ENCODE measurements around the gene SCN7A. TPM values are rescaled to one million over a fixed set of nuclear protein-coding genes. Genes with fewer than 3 reads are reported as not detected.

SCN7A gene
- total and polyA plus RNA-seq, 4 donors = under 0.01 to 5.0 (median 3.6) TPM; not detected in 1

DNA sequence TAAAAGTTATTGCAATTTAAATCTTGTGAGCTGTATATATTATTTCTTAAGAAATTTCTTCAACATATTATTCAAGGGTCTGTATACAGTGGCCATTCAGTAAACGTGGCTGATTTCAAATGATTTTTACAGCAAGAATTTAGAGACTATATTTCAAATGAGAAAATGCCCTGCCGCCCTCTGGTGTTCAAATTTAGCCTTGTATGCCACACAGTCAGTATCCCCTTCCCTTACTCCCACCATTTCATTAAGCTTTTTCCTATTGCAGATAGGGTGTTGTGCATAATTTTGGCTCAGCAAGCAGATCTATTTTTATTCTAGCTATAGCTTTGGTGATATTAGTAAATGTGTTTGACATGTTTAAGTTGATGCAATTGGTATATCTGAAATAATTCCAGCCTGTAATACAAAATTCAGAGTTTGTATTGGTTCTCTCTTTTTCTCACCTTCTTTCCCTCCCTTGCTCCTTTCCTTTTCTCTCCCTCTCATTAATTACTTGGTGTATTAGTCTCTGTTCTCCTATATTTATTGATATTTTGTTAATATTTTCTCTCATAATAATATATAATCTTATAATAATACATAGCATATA lies 22.8 kb upstream of the SCN7A start:
- H3K9me3 ChIP-seq (ENCODE audit: control insufficient read depth, low read length) = no peaks in the 10 kb centered on the region
- no peaks in the 10 kb centered on the region for H3K27me3 ChIP-seq (ENCODE audit: control insufficient read depth in 1 of 2, insufficient read depth in 2 of 2, low read length in 1 of 2)
- H3K36me3 ChIP-seq (ENCODE audit: control insufficient read depth in 1 of 2, insufficient read depth in 2 of 2, low read length in 1 of 2) = no peaks in the 10 kb centered on the region
- 3 to 4% methylated on average over 2 of the region's 2 CpGs for WGBS, 2 donors
- DNase-seq (no peak), ATAC-seq (ENCODE audit: low FRiP score) (no peak)
- H3K4me3 ChIP-seq (ENCODE audit: low read length in 2 of 2) = no peak overlapping the region
- H3K4me1 ChIP-seq (ENCODE audit: control insufficient read depth in 1 of 2, insufficient read depth in 2 of 2, low read length in 2 of 2) = no peaks in the 10 kb centered on the region
- intact Hi-C loops (cut with DNase I) = no loop called here
- H3K27ac ChIP-seq (ENCODE audit: low read depth in 1 of 2, low read length in 2 of 2) = no peak overlapping the region

DNA sequence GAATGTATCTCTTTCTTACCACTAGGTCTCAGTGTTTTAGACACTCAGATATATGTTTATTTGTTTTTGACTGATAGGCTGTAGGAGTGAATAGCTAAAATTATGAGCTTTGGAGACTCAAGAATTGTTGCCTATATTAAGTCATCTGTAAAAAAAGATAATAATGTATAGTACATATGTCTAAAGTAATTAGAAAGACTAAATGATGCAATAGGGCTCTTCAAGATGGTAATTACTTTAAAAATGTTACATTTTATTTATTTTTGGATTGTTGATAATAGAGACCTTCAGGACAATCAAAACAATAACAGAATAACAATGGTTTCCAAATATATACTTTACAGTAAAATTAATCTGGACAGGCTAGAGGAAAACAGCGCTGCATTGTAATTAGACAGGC lies 19.9 kb upstream of the SCN7A start:
- Histone ChIP-seq H3K36me3 (ENCODE audit: control insufficient read depth in 1 of 2, insufficient read depth in 2 of 2, low read length in 1 of 2) (no peaks in the 10 kb centered on the region), H3K27ac (ENCODE audit: low read depth in 1 of 2, low read length in 2 of 2) (no peak overlapping the region), H3K27me3 (ENCODE audit: control insufficient read depth in 1 of 2, insufficient read depth in 2 of 2, low read length in 1 of 2) (no peaks in the 10 kb centered on the region), H3K4me1 (ENCODE audit: control insufficient read depth in 1 of 2, insufficient read depth in 2 of 2, low read length in 2 of 2) (no peaks in the 10 kb centered on the region), H3K4me3 (ENCODE audit: low read length in 2 of 2) (no peak overlapping the region), H3K9me3 (ENCODE audit: control insufficient read depth, low read length) (no peaks in the 10 kb centered on the region)
- WGBS, 2 donors = 83 to 90% methylated on average over 1 of the region's 1 CpG
- ATAC-seq (ENCODE audit: low FRiP score) = no peak
- no peak for DNase-seq
- intact Hi-C loops (cut with DNase I) = no loop called here

DNA sequence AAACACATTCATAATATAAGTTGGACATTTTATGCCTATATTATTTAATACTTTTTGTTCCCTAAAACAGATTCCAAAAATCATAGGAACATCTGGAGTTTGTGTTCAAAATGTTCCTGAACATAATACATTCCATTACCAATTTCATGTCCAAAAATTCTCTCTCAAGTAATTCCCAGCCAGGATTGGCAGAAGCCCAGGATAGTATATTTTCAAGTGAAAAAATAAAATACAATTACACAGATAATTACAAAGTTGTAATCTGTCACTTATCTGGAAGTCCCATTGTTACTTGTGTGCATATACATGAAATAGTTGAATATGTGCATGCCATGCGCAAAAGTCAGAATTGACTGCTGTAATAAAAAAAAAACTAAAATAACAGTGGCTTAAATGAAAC lies 5.2 kb upstream of the SCN7A start:
- no peaks in the 10 kb centered on the region for H3K4me1 ChIP-seq (ENCODE audit: control insufficient read depth in 1 of 2, insufficient read depth in 2 of 2, low read length in 2 of 2)
- DNase-seq = no peak
- no peak for ATAC-seq (ENCODE audit: low FRiP score)
- intact Hi-C loops (cut with DNase I) = no loop called here
- H3K4me3 ChIP-seq (ENCODE audit: low read length in 2 of 2) = no peak overlapping the region
- H3K36me3 ChIP-seq (ENCODE audit: control insufficient read depth in 1 of 2, insufficient read depth in 2 of 2, low read length in 1 of 2) = no peaks in the 10 kb centered on the region
- no peak overlapping the region for H3K27ac ChIP-seq (ENCODE audit: low read depth in 1 of 2, low read length in 2 of 2)
- H3K9me3 ChIP-seq (ENCODE audit: control insufficient read depth, low read length) = no peaks in the 10 kb centered on the region
- WGBS, 2 donors = 71 to 73% methylated on average over 1 of the region's 1 CpG
- no peaks in the 10 kb centered on the region for H3K27me3 ChIP-seq (ENCODE audit: control insufficient read depth in 1 of 2, insufficient read depth in 2 of 2, low read length in 1 of 2)

DNA sequence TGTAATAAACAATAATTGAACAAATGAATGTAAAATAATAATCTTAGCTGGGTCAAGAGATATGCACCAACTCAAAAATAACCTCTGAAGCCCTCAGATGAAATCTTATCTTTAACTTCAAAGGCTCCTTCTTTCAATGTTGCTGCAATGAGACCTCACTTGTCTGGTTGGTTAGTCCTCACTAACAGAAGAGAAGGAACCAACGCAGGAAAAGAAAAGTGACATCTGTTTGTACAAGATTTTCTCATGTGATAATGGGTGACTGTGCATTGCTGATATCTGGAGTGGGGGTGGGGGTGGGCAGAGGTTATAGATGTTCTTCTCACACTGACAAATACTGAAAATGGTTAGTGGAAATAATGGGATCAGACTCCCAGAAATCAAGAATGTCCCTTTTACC lies 2.6 kb downstream of the SCN7A start:
- Histone ChIP-seq H3K4me1 (ENCODE audit: control insufficient read depth in 1 of 2, insufficient read depth in 2 of 2, low read length in 2 of 2) (no peaks in the 10 kb centered on the region), H3K27ac (ENCODE audit: low read depth in 1 of 2, low read length in 2 of 2) (no peak overlapping the region), H3K4me3 (ENCODE audit: low read length in 2 of 2) (no peak overlapping the region), H3K9me3 (ENCODE audit: control insufficient read depth, low read length) (no peaks in the 10 kb centered on the region), H3K36me3 (ENCODE audit: control insufficient read depth in 1 of 2, insufficient read depth in 2 of 2, low read length in 1 of 2) (no peaks in the 10 kb centered on the region), H3K27me3 (ENCODE audit: control insufficient read depth in 1 of 2, insufficient read depth in 2 of 2, low read length in 1 of 2) (no peaks in the 10 kb centered on the region)
- no peak for DNase-seq
- intact Hi-C loops (cut with DNase I) = no loop called here
- 20 to 33% methylated on average over 1 of the region's 1 CpG for WGBS, 2 donors
- no peak for ATAC-seq (ENCODE audit: low FRiP score)

DNA sequence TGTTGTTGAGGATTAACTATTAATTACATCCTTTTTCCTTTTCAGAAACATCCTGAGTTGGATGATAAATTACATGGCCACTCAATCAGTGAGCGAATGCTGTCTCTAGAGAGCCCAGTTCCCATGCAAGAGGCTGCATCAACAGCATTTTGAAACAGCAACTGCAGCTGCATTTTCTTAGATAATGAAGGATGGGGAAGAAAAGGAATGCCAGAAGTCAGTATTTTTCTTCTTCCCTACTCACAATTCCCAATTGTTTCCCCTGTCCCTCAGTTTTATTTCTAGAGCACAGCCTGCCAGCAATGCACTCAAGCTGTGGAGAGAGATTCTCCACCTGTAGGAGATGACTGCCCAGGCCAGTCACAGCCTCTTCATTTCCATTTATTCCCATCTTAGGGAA lies 6.9 kb downstream of the SCN7A start:
- Histone ChIP-seq H3K36me3 (ENCODE audit: control insufficient read depth in 1 of 2, insufficient read depth in 2 of 2, low read length in 1 of 2) (no peaks in the 10 kb centered on the region), H3K27me3 (ENCODE audit: control insufficient read depth in 1 of 2, insufficient read depth in 2 of 2, low read length in 1 of 2) (no peaks in the 10 kb centered on the region), H3K27ac (ENCODE audit: low read depth in 1 of 2, low read length in 2 of 2) (no peak overlapping the region), H3K4me3 (ENCODE audit: low read length in 2 of 2) (no peak overlapping the region), H3K4me1 (ENCODE audit: control insufficient read depth in 1 of 2, insufficient read depth in 2 of 2, low read length in 2 of 2) (no peaks in the 10 kb centered on the region), H3K9me3 (ENCODE audit: control insufficient read depth, low read length) (no peaks in the 10 kb centered on the region)
- DNase-seq (no peak), ATAC-seq (ENCODE audit: low FRiP score) (no peak)
- 42 to 49% methylated on average over 1 of the region's 1 CpG for WGBS, 2 donors
- intact Hi-C loops (cut with DNase I) = no loop called here

DNA sequence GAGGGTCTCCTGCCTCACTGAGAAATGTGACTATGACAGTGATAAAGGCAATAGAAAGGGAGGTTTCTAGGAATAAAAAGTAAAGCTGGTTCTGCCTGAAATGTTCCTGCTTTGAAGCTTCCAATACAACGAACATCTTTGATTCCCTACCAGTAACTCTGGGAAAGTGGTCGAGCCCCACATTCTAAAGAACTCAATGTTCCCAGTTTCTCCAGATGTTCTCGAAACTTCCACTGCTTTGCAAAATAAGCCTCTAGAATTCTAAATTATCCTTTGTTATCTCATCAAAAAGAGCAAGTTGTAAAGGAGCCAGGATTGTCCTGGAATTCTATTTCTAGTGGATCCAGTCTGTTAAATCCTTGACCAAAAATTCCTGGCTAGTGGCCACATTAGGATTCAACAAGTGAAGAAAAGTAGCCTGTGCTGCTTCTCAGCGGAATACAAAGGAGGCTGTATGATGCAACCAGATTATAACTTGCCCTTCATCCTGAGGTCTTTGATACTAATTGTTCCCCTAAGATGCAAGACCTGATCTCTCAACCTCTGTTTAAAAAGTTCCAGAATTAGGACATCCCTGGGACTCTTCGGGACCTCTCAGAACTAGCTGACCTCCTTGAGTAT lies 8.4 kb downstream of the SCN7A start:
- DNase-seq (no peak), ATAC-seq (ENCODE audit: low FRiP score) (no peak)
- no peak overlapping the region for H3K27ac ChIP-seq (ENCODE audit: low read depth in 1 of 2, low read length in 2 of 2)
- no peaks in the 10 kb centered on the region for H3K27me3 ChIP-seq (ENCODE audit: control insufficient read depth in 1 of 2, insufficient read depth in 2 of 2, low read length in 1 of 2)
- intact Hi-C loops (cut with DNase I) = no loop called here
- H3K36me3 ChIP-seq (ENCODE audit: control insufficient read depth in 1 of 2, insufficient read depth in 2 of 2, low read length in 1 of 2) = no peaks in the 10 kb centered on the region
- no peaks in the 10 kb centered on the region for H3K9me3 ChIP-seq (ENCODE audit: control insufficient read depth, low read length)
- H3K4me1 ChIP-seq (ENCODE audit: control insufficient read depth in 1 of 2, insufficient read depth in 2 of 2, low read length in 2 of 2) = no peaks in the 10 kb centered on the region
- H3K4me3 ChIP-seq (ENCODE audit: low read length in 2 of 2) = no peak overlapping the region
- WGBS, 2 donors = 68 to 76% methylated on average over 5 of the region's 5 CpGs

DNA sequence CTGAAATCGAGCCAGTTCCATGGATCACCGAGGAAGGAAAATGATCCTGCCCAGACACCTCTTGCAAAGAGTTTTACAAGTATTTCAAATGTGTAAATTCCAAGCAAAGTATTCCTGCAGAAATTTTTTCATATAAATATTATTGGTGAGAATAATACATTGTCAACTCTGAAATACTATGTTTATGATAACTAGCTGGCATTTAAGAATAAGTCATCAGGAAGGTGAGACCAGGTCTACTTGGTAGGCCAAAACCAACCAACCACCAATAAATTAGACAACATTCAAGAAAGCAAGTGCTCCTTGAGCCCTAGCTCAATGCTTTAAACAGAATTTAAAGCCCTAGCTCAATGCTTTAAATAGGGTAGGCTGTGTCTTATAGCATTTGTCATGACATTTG lies 21.7 kb downstream of the SCN7A start:
- Histone ChIP-seq H3K9me3 (ENCODE audit: control insufficient read depth, low read length) (no peaks in the 10 kb centered on the region), H3K4me1 (ENCODE audit: control insufficient read depth in 1 of 2, insufficient read depth in 2 of 2, low read length in 2 of 2) (no peaks in the 10 kb centered on the region), H3K27me3 (ENCODE audit: control insufficient read depth in 1 of 2, insufficient read depth in 2 of 2, low read length in 1 of 2) (no peaks in the 10 kb centered on the region), H3K27ac (ENCODE audit: low read depth in 1 of 2, low read length in 2 of 2) (no peak overlapping the region), H3K4me3 (ENCODE audit: low read length in 2 of 2) (no peak overlapping the region), H3K36me3 (ENCODE audit: control insufficient read depth in 1 of 2, insufficient read depth in 2 of 2, low read length in 1 of 2) (no peaks in the 10 kb centered on the region)
- ATAC-seq (ENCODE audit: low FRiP score) (no peak), DNase-seq (no peak)
- WGBS, 2 donors = 87 to 92% methylated on average over 2 of the region's 2 CpGs
- intact Hi-C loops (cut with DNase I) = no loop called here

DNA sequence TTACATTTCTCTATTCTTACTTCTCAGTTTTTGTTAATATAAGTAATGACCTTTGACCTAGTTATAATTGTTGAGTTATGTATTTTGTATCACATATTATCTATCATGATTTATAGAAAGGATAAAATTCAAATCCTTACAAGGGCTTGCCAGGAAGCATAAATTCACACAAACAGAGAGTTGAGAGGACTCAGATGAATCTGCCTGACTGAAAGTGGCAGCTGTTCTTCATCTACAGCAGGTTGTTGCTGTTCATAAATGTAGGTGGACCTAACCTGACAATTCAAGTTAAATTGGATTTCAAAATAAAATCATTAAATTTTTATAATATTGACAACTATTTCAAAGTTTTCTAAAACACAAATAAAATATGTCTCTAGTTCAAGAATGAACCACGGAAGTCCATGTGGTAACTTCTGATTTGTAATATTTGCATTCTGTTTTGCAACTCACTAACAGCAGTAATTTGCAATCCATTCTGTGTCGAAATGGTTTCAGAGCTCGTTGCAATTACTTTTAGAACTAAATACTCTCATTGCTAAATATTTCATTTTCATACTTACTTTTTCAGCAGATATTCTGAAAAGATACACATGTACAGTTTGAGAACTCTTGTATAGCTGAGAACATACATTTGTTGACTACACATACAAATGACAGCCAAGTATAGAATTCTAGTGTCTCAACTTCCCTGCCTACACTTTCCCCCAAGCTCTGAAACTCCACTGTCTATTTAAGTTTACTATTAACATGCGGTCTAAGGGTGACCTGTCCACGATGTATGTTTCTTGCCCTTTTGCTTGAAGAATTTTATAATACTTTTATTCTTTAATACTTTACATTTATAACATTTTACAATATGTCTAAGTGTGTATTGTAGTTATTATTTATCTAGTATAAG lies 25.7 kb downstream of the SCN7A start:
- intact Hi-C loops (cut with DNase I) = no loop called here
- DNase-seq = no peak
- no peaks in the 10 kb centered on the region for H3K36me3 ChIP-seq (ENCODE audit: control insufficient read depth in 1 of 2, insufficient read depth in 2 of 2, low read length in 1 of 2)
- H3K4me3 ChIP-seq (ENCODE audit: low read length in 2 of 2) = no peak overlapping the region
- no peak for ATAC-seq (ENCODE audit: low FRiP score)
- no peak overlapping the region for H3K27ac ChIP-seq (ENCODE audit: low read depth in 1 of 2, low read length in 2 of 2)
- no peaks in the 10 kb centered on the region for H3K9me3 ChIP-seq (ENCODE audit: control insufficient read depth, low read length)
- no peaks in the 10 kb centered on the region for H3K27me3 ChIP-seq (ENCODE audit: control insufficient read depth in 1 of 2, insufficient read depth in 2 of 2, low read length in 1 of 2)
- WGBS, 2 donors = 73 to 76% methylated on average over 5 of the region's 5 CpGs
- no peaks in the 10 kb centered on the region for H3K4me1 ChIP-seq (ENCODE audit: control insufficient read depth in 1 of 2, insufficient read depth in 2 of 2, low read length in 2 of 2)

DNA sequence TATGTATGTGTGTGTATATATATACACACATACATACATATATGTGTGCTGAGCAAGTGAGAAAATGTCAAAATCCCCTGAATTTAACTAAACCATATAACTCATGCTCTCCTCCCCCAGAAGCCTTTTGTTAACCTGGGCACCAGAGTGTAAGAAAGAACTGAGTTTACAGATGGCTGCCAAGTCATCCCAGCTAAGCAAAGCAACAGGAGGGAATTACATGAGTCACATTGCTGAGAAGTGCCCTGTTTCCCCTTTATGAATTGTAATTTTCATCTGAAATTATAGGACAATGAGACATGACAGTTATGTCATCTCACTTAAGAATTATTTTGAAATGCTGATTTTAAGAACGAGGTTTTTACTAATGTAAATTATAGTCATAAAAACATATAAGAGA lies 29.9 kb downstream of the SCN7A start:
- H3K36me3 ChIP-seq (ENCODE audit: control insufficient read depth in 1 of 2, insufficient read depth in 2 of 2, low read length in 1 of 2) = no peaks in the 10 kb centered on the region
- no peaks in the 10 kb centered on the region for H3K9me3 ChIP-seq (ENCODE audit: control insufficient read depth, low read length)
- DNase-seq = no peak
- intact Hi-C loops (cut with DNase I) = no loop called here
- WGBS, 2 donors = 84 to 85% methylated on average over 1 of the region's 1 CpG
- H3K27me3 ChIP-seq (ENCODE audit: control insufficient read depth in 1 of 2, insufficient read depth in 2 of 2, low read length in 1 of 2) = no peaks in the 10 kb centered on the region
- H3K4me3 ChIP-seq (ENCODE audit: low read length in 2 of 2) = no peak overlapping the region
- H3K27ac ChIP-seq (ENCODE audit: low read depth in 1 of 2, low read length in 2 of 2) = no peak overlapping the region
- no peak for ATAC-seq (ENCODE audit: low FRiP score)
- H3K4me1 ChIP-seq (ENCODE audit: control insufficient read depth in 1 of 2, insufficient read depth in 2 of 2, low read length in 2 of 2) = no peaks in the 10 kb centered on the region
